DOHH2 (cell line): ENCODE measurements around the gene IP6K1.

Experiments used
- H3F3A ChIP-seq: fragments of 200-600 bp; sonication (generic), shearing (Covaris generic); 2 replicates; pipeline ENCODE4 v1.6.0; 2016; ENCODE audit warnings: antibody characterized with exemption, mild to moderate bottlenecking; ENCODE audit not compliant: control insufficient read depth, insufficient read depth
- H3K27ac ChIP-seq: fragments of 200-600 bp; sonication (generic); 2 replicates; pipeline ENCODE4 v1.5.1; 2014; ENCODE audit warnings: low read depth, mild to moderate bottlenecking, low read length, moderate library complexity
- H3K27me3 ChIP-seq: fragments of 200-600 bp; sonication (generic); 2 replicates; pipeline ENCODE4 v1.6.1; 2014; ENCODE audit warnings: mild to moderate bottlenecking, low read length, mixed read lengths; ENCODE audit not compliant: control insufficient read depth
- H3K36me3 ChIP-seq: fragments of 200-600 bp; sonication (generic); 2 replicates; pipeline ENCODE4 v1.6.1; 2014; ENCODE audit warnings: mild to moderate bottlenecking, low read length, moderate library complexity, mixed read lengths; ENCODE audit not compliant: control insufficient read depth
- H3K4me1 ChIP-seq: fragments of 200-600 bp; sonication (generic); 2 replicates; pipeline ENCODE4 v1.6.1; 2014; ENCODE audit warnings: mild to moderate bottlenecking, low read length, mixed read lengths; ENCODE audit not compliant: control insufficient read depth
- H3K4me2 ChIP-seq: fragments of 200-600 bp; sonication (generic); 2 replicates; pipeline ENCODE4 v1.6.0; 2014; ENCODE audit warnings: mild to moderate bottlenecking, low read length, moderate library complexity
- H3K4me3 ChIP-seq: fragments of 200-600 bp; sonication (generic); 2 replicates; pipeline ENCODE4 v1.5.1; 2014; ENCODE audit warnings: mild to moderate bottlenecking, low read length, mixed read lengths
- H3K79me2 ChIP-seq: fragments of 200-600 bp; sonication (generic); 2 replicates; pipeline ENCODE4 v1.6.1; 2014; ENCODE audit warnings: mild to moderate bottlenecking, low read length, mixed read lengths; ENCODE audit not compliant: control insufficient read depth
- H3K9me2 ChIP-seq: fragments of 200-600 bp; sonication (generic); replicated peaks from 2 replicates; pipeline ENCODE4 v1.6.1; 2014; ENCODE audit warnings: mild to moderate bottlenecking, low read length, mixed read lengths; ENCODE audit not compliant: control insufficient read depth
- H3K9me3 ChIP-seq: fragments of 200-600 bp; sonication (generic); 2 replicates; pipeline ENCODE4 v1.6.1; 2014; ENCODE audit warnings: antibody characterized with exemption, low read length, mixed read lengths; ENCODE audit not compliant: control insufficient read depth, insufficient read depth
- H4K20me1 ChIP-seq: fragments of 200-600 bp; sonication (generic); 2 replicates; pipeline ENCODE4 v1.6.0; 2014; ENCODE audit warnings: low read depth, mild to moderate bottlenecking, antibody characterized with exemption, low read length, moderate library complexity; ENCODE audit not compliant: control insufficient read depth, insufficient read depth
- CTCF ChIP-seq: fragments of 200-600 bp; sonication (generic); IDR thresholded peaks from one replicate; pipeline ENCODE4 v1.5.1; 2014; ENCODE audit warnings: antibody characterized with exemption, mild to moderate bottlenecking, low read depth, low read length; ENCODE audit not compliant: poor library complexity, severe bottlenecking
- EZH2phosphoT487 ChIP-seq: fragments of 200-600 bp; sonication (generic); IDR thresholded peaks from 2 replicates; pipeline ENCODE4 v1.6.1; 2017; ENCODE audit warnings: borderline replicate concordance, mild to moderate bottlenecking, antibody characterized with exemption, low read length, moderate library complexity, mixed read lengths

IP6K1 gene

DNA sequence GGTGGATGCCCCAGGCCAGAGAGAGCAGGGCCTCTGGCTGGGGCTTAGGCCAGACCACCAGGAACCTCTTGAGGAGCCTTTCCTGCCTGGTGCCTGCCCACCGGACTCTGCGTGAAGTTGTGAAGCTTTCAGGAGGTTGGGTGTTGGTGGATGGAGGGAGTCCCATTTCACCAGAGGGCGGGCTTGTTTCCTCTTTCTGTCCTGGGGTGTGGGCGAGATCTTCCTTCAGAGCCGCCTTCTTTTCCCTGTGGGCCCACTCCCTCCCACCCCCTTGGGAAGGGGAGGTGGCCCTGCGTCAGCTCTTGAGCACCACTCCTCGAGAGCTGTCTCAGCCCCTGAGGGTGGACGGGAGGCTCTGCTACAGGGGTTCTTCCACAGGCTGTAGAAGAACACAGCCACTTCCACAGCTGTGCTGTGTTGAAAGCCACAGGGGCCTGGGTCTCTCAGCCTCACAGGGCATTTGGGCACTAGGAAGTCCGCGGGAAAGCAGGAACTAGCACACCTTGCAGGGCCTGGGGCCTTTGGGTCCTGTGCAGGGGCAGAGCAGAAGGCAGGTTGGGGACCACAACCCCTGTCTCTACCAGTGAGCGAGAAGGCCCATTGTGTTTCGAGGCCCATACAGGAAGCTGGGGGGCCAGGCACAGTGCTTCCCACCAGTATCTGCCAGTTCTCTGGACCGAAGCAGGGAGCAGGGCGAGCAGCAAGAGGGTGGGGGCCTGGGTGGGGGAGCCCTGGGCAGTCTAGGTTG lies 69.0 kb downstream of the IP6K1 start:
- Histone ChIP-seq H3K9me2 (no peaks in the 10 kb centered on the region), H3K4me1 (peaks cover 15% of the 10 kb centered on the region), H3K4me2 (no peak overlapping the region), H3K27me3 (no peaks in the 10 kb centered on the region), H3K27ac (no peak overlapping the region), H3K36me3 (peaks cover 32% of the 10 kb centered on the region), H4K20me1 (no peaks in the 10 kb centered on the region), H3K9me3 (no peaks in the 10 kb centered on the region), H3F3A (no peaks in the 10 kb centered on the region), H3K4me3 (no peak overlapping the region), H3K79me2 (peaks cover 4% of the 10 kb centered on the region)
- TF ChIP-seq EZH2phosphoT487 (no peak), CTCF (no peak)

- H3K4me2 ChIP-seq: no peak overlapping the region
- no peaks in the 10 kb centered on the region for H3K79me2 ChIP-seq
- H3K4me1 ChIP-seq: peaks cover 14% of the 10 kb centered on the region
- H3K4me3 ChIP-seq: no peak overlapping the region
- no peaks in the 10 kb centered on the region for H3K9me2 ChIP-seq
- H4K20me1 ChIP-seq: no peaks in the 10 kb centered on the region
- H3K9me3 ChIP-seq: no peaks in the 10 kb centered on the region
- H3K27ac ChIP-seq: no peak overlapping the region
- H3K36me3 ChIP-seq: peaks cover 26% of the 10 kb centered on the region
- H3K27me3 ChIP-seq: no peaks in the 10 kb centered on the region
- no peaks in the 10 kb centered on the region for H3F3A ChIP-seq
- TF ChIP-seq EZH2phosphoT487 (no peak), CTCF (no peak)
These were observed 69.6 kb downstream of the IP6K1 start for GRCh38 chr3:49716691-49717210.

GRCh38 chr3:49716169-49716568 lies 70.2 kb downstream of the IP6K1 start:
- no peak for TF ChIP-seq CTCF
- no peak for TF ChIP-seq EZH2phosphoT487
- no peak overlapping the region for H3K4me2 ChIP-seq
- no peaks in the 10 kb centered on the region for H3K9me2 ChIP-seq
- no peaks in the 10 kb centered on the region for H3K27me3 ChIP-seq
- H3K36me3 ChIP-seq: peaks cover 20% of the 10 kb centered on the region
- H4K20me1 ChIP-seq: no peaks in the 10 kb centered on the region
- H3K79me2 ChIP-seq: no peaks in the 10 kb centered on the region
- H3K27ac ChIP-seq: no peak overlapping the region
- no peaks in the 10 kb centered on the region for H3K9me3 ChIP-seq
- H3F3A ChIP-seq: no peaks in the 10 kb centered on the region
- peaks cover 14% of the 10 kb centered on the region for H3K4me1 ChIP-seq
- H3K4me3 ChIP-seq: no peak overlapping the region
